NCI-H2227 treated with DMSO at 0.1 percent for 48 hours (cell line): Measurements from ENCODE around the gene REXO1.

Source experiments
- DNase-seq: peaks from one replicate; lab custom pipeline; 2025; lab: John Stamatoyannopoulos, UW

REXO1 gene

DNA sequence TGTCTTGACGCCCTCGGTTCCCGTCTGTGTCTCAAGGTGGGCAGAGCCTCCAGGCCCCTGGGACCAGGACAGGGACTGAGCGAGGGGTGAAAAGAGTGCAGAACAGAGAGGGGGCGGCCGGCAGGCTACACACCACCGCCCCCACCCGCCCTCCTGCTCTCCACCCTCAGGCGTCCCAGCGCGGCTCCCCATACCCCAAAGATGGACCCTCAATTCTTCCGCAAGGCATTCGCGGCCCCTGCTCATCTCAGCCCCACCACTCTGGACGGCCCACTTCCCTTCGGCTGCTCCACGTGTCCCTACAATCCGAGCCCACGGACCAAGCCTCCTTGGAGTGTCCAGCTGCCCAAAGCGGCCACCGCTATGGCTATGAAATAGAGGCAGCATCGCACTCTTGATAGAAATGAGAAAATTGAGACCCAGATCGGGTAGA is 13.3 kb upstream of the REXO1 start:
- DNase-seq, result no peak

DNA sequence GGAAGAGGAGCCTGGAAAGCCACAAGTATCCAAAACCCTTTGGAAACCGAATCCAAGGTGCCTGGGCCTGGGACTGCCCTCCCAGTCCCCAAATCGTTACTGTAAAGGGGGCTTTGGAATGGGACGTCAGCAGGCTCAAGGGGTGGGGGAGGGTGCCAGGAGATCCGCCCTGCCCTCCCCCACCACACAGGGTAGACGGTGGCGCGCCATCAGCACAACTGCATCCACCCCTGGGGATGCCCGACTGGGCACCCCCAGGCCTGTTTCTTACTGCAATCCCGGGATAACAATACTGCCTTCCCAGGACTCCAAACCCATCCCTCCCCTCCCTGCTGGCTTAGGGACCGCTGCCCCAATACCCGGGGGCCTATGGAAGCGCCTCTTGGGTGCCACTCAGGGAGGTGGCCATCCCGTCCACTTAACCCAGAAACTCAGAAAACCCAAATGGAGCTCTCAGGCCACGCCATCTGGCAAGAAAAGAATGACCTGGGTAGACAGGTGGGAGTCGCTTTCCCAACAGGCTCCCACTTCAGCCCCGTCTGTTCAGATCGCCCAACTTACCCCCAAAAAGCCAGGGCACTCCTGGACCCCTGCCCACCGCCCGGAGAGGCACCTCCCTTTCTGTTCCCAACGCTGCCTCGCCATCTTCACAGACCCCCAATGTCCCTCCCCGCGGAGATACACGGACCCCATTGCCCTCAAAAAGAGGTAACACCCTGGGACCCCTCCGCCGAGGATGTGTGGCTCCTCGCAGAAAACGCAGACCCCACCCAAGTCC is 12.7 kb upstream of the REXO1 start:
- no peak for DNase-seq

DNA sequence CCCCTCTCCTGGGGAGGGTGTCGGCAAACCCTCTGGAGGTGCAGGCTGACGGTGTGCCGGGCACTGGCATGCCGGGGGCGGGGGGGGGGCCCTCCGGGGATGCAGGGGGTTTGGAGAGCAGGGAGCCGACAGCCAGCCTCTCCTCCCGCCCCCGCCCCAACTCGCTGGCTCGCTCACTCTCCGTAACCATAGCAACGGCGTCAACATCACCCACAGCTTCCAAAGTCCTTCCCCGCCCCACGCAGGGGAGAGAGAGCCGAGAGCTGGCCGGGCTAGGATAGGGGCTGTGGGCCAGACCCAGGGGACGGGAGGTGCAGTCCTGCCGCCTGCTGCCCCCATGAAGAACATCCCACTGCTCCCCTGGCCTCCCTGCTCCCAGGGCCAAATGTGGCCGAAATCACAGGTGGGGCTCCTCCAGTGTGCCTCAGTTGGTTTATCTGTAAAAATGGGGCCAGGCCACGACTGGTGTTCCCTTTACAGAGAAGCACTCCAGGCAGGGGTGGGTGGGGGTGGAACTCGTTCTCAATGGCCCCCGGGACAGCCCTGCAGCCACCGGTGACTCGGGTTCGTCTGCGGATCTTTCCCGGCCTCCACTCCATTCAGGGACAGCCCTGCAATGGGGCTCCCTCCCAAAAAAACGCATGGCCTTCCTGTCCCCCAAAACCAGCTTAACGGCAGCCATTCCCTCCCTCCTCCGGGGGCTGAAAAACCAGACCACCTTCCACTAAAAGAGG is 11.9 kb upstream of the REXO1 start:
- peak; percentile 29 for DNase-seq

DNA sequence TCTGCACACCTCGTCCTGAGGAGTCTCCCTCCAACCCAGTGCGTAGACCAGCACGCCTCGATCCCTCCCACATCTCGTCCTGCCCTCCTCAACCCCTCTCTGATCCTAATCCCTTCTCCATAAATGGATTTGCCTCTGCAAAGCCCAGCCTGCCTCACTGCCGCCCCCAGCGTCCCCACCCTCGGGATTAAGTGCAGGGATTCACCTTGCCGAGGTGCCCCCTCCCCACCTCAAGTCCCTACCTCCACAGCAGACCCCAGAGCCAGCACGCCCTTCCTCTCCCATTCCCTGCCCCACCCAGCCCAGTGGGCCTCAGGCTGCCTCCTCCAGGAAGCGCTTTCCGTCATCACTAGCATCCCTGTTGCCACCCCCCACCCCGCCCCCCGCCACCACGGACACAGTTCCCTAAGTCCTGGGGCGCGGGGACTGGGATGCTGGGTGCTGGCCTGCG is 11.1 kb upstream of the REXO1 start:
- DNase-seq, result no peak

GRCh38 chr19:1858412-1859081 is 10.3 kb upstream of the REXO1 start:
- DNase-seq, result no peak

DNA sequence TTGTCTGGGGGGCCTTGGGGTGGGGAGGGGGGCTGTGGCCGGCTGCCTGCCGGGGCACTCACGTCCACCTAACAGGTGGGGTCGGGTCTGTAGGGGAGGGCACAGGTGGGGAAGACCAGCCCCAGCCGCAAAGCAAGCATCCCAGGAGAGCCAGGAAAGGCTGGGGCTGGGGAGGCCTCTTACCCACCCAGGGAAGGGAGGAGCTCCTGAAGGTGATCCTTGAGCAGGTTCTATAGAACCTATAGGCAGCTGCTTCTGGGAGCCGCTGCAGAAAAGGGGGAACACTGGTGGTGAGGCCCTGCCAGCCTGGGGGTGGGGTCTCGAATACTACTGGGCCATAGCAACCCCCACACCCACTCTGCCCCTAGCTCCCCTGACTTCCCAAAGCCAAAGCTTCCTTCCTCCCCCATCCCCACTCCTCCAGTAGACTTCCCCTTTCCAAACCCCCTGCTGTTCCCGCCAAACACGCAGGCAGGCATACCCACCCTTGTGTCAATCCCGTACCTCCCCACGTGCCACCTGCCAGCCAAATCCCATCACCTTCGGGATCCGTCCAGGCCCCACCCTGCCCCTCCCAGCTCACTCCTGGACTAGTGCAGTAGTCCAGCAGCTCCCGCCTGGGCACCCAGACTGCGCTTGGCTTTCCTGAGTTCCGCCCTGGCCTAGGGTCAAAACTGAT is 9.5 kb upstream of the REXO1 start:
- DNase-seq, result no peak

DNA sequence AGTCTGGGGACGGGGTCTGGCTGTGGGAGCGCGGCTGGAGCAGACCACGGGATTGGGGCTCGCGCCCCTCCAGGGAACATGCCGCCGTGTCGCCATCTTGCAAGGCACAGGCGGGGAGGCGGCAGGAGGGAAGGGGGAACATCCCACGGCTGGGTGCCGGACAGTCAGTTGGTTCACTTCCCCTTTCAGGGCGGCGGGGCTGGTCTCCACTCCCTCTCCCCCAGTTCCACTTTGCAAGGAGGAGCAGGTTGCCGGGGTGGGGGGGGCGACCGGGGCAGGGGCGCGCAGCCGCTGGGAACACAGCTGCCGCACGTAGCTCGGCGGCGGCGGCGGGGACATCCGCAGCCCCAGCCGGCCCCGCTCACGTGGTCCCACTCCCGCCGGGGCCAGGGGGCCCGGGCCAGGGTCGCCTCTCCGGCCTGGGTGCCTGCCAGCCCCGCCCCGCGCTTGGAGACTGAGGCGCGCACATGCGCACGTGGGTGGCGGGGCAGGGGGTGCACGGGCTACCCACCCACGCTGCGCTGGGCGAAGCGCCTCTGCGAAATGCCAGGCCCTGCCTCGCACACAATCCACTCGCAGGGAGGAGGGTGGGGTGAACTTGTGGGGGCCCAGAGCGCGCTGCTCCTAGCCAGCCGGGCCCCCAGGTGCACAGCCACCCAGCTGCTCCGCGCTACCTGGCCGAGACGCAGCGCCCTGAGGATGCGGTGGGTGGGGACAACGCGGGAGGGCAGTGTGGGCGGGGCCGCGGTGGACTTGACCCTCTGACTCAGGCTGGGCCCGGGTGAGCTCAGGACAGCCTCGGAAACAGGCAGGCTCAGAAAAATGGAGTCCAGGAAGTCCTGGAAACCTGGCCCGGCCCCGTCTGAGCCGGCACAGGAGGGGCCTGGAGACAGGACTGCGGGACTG is 8.7 kb upstream of the REXO1 start:
- DNase-seq, result no peak

DNA sequence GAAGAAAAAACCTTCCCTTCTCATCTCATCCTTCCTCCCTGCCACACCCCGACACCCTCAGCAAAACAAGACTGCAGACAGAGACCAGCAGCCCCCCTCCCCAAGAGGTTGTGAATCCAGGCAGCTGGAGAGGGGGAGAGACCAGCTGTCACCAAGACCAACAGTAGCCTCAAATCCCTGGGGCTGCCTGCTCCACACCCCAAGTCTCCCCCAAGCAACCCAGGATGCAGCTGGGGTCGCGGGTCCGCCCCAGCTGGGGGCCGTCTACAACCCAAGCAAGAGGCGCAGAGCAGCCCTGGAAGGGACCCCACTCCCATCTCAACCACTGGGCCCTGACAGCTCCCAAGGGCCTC is 8.0 kb upstream of the REXO1 start:
- DNase-seq, result no peak

GRCh38 chr19:1855828-1856255 is 7.6 kb upstream of the REXO1 start:
- DNase-seq, result no peak

DNA sequence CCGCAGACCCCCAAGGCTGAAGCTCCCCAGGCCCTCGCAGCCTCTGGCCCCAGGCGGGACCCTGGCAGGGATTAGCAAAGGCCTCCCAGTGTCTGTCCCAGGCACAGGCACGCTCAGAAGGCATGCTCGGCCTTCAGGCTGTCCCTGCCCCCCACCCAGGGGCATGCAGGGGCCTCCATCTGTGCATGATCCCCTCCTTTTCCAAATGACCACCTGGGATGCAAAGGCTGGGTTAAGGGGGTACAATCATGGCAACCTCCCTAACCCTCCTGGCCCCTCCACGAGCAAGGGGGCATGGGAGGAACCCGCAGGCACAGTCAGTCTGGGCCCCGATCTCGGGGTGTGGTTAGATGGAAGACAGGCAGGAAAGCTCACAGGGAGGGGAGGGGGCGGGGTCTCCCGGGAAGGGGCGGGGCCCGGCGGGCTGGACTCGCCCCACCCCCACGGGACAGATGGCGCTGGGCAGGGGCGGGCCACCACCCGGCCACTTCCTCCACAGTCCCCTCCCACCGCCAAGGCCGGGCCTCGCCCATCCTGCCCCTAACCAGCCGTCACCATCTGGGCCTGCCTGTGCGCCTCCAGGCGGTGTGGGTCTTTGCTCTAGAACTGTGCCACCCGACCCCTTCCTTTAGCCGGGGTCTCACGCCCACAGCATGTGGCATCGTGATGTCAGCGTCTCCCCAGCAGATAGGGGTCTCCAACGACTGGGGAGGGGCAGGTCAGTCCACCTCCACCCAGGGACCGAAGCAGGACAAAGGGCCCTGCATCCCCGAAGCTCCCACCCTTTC is 7.0 kb upstream of the REXO1 start:
- no peak for DNase-seq

DNA sequence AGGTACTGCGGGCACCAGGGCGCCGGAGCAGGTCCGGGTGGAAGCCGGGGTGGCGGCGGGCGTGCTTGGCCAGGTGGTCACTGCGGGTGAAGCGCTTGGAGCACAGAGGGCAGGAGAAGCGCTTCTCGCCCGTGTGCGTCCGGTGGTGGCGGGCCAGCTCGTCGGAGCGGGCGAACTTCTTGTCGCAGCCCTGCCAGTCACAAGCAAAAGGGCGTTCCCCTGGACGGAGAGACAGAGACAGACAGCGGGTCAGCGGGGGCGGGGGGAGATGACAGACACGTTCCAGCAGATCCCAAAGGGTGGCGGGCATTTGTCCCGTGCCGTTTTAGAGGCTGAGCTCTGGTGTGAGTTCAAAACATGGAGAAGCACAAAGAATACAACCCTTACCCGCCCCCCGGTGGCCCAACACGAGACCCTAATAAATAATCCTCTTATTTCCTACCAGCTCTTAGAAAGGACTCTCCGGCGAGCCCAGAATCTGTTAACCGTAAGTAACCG is 6.3 kb upstream of the REXO1 start:
- no peak for DNase-seq

DNA sequence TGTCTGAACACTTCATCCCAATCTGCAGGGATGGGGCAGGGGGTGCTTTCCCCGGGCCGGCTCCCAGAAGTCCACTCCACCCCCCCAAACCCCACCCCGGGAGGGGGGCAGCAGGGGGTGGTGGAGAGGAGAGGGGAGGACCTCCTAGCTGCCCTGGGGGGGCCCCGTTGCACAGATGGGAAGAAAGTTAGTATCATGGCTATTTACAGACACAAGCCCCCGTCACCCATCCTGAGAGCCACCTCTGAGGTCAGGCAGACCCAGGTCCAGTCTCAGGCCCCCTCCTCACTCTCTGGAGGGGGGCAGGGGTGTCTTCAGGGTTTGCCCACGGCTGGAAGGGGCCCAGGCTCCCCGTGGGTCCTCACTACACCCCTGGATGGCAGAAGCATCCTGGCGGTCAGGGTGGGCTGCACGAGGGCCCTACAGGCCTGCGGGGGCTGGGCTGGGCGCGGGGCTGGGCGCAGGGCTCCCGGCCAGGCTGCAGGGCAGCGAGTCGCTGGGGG is 5.8 kb upstream of the REXO1 start:
- no peak for DNase-seq

DNA sequence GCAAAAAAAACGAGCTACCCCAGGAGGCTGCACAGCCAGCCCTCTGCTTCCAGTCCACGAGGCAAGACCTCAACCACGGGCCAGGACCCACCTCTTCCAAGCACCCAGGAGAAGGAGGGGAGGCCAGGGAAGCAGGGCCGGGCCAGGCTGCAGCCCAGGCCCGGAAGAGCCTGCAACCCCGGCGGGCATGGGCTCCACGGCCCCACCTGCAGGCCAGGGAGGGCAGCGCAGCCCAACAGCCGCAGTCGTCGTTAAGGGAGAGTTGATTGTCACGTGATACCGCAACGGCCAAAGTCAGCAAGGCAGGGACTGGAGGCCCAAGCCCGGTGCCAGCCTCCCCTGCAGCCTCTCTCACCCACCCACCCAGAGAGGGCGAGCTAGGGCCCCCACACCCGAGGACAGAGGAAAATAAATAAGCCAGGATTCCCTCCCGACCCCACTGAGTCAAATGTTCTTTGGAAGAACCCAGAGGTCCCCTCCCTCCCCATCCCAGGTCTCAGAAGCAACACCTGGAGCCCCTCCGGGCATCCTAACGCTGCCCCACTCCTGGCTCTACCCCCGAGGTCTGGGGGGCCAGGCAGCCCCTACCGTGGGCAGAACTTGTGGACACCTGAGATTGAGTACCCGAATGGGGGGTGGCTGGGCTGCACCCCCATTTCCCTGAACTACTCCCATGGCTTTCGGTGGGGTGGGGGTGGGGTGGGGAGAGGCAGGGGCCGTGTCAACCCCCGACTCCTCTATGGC is 5.2 kb upstream of the REXO1 start:
- DNase-seq, result no peak

DNA sequence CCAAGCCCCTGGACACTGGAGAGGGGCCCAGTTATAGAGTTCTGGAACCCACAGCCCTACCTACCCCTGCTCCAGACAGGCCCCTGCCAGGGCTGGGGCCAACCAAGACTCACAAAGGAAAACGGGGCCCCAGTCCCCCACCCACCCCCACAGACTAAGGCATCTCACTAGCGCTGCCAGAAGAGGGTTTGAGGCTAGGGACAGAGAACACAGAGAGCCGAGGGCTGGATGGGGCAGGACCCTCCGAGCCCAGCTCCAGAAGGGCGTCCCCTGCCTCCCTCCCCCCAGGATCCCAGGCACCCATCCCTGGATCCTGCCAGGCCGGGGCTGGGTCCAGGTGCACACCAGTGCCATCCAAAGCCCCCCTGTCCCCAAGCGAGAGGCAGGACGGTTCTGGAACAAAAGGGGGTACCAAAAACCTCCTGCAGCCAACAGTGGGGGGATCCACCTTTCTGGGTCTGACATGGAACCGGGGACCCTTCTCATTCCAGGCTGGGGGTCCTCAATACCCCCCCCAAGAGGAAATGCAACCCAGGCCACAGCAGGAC is 4.4 kb upstream of the REXO1 start:
- no peak for DNase-seq

GRCh38 chr19:1851654-1852580 is 3.6 kb upstream of the REXO1 start:
- DNase-seq, result no peak

DNA sequence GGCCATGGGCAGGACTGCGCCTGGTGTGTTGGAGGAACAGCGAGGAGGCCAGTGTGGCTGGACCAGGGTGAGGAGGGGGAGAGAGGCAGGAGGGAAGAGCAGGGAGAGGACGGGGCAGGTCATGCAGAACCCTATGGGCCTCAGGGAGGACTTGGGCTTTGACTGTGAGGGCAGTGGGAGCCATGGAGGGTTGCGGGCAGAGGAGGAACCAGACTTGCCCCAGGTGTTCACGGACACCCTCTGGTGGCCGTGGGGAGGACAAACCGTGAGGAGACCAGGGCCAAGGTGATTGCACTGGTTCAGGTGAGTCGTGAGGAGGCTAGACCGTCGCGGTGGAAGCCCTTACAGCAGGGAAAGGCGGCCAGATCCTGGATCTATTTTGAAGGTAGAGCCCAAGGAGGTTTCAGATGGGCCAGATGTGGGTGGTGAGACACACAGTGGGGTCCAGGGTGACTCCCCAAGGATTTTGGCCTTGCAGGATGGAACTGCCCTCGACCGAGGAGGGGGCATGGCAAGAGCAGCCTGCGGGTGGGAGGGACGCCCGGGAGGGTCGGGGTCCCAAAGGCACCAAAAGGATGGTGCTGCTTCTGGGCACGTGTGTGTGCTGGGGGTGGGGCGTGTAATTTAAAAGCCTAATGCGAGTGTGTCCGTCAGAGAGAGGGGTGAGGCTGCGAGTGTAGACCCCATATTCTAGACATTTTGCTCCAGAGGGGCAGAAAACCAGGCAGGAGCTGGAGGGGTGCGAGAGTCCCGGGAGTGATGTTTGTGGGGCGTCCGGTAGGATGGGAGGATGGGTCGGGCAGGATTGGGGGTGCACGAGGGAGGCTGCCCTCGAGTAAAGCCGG is 2.7 kb upstream of the REXO1 start:
- no peak for DNase-seq

DNA sequence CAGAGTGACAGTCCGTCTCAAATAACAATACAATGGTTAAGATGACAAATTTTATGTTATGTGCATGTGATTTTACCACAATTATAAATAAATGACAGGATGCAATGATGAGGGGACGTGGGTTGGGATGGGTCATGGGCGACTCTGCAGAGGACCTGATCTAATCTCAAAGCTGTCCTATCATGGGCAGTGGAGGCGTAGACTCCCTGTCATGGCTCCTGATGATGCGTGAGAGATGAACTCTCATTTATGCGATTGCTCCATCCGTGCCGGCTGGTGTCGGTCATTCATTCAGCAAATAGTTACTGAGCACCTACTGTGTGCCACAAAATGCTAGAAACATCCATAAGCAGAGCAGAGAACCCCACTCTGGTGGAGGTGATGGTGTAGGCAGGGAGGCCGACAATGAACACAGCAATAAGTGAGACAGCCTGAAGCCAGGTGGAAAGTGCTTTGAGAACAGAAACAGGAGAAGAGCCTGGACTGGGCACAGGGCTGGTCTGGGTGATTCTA is 1.7 kb upstream of the REXO1 start:
- DNase-seq, result no peak
